Activated effector memory CD4-positive, alpha-beta T cell treated with anti-CD3 and anti-CD28 coated beads, Interleukin-2, amount 50 U/mL, for 16 hours (primary cell): ENCODE data around the gene PCDHGA2.

Source experiments
- DNase-seq: peaks from one replicate; pipeline ENCODE4 v3.0.0-alpha.2; 2020

PCDHGA2 gene

GRCh38 chr5:141383345-141383744 lies 44.8 kb downstream of the PCDHGA2 start:
- no peak for DNase-seq

GRCh38 chr5:141384471-141385267 lies 46.1 kb downstream of the PCDHGA2 start:
- DNase-seq, result no peak

GRCh38 chr5:141387557-141388311 lies 49.2 kb downstream of the PCDHGA2 start, which contains the start of gene PCDHGB4:
Gene PCDHGB4 (plus strand): TSS chr5:141387698. CDS start chr5:141387885, 187 bp downstream.
- DNase-seq, result peak; percentile 69

- DNase-seq, result no peak
Observed at GRCh38 chr5:141388661-141389060, 50.1 kb downstream of the PCDHGA2 start.

- DNase-seq, result no peak
Observed at GRCh38 chr5:141389153-141390042, 50.8 kb downstream of the PCDHGA2 start.

GRCh38 chr5:141392429-141393198 lies 54.1 kb downstream of the PCDHGA2 start, which contains the start of gene PCDHGA8:
Gene PCDHGA8 (plus strand): TSS chr5:141392633. CDS start chr5:141392814, 181 bp downstream.
- DNase-seq, result no peak
